NCI-H345 treated with DMSO at 0.1 percent for 48 hours (cell line): ENCODE measurements around the gene PATJ.
"Not testable (repeated sequence)": the region's sequence is repeated elsewhere in the genome, so short reads cannot be mapped to it uniquely, and the experiment has no call there.

Experiments used
- DNase-seq: peaks from one replicate; lab custom pipeline; 2025; ENCODE audit not compliant: unreplicated experiment; lab: John Stamatoyannopoulos, UW

The PATJ gene

GRCh38 chr1:61935516-61935915 lies 193.2 kb downstream of the PATJ start:
- no peak for DNase-seq

- no peak for DNase-seq
These were observed 194.6 kb downstream of the PATJ start for GRCh38 chr1:61936839-61937238.

GRCh38 chr1:61941794-61942193 lies 199.5 kb downstream of the PATJ start:
- no peak for DNase-seq

GRCh38 chr1:61942856-61943255 lies 200.6 kb downstream of the PATJ start:
- no peak for DNase-seq

GRCh38 chr1:61948685-61949084 lies 206.4 kb downstream of the PATJ start:
- DNase-seq = not testable (repeated sequence)

GRCh38 chr1:61950418-61950817 lies 208.1 kb downstream of the PATJ start:
- no peak for DNase-seq

GRCh38 chr1:61951731-61952580 lies 209.7 kb downstream of the PATJ start:
- DNase-seq = no peak

GRCh38 chr1:61952675-61953074 lies 210.4 kb downstream of the PATJ start:
- no peak for DNase-seq

GRCh38 chr1:61953076-61953789 lies 211.0 kb downstream of the PATJ start:
- no peak for DNase-seq

- DNase-seq = no peak
These were observed 211.5 kb downstream of the PATJ start for GRCh38 chr1:61953790-61954150.

GRCh38 chr1:61955261-61955660 lies 213.0 kb downstream of the PATJ start:
- DNase-seq = no peak

GRCh38 chr1:61956016-61956645 lies 213.9 kb downstream of the PATJ start:
- DNase-seq = no peak

GRCh38 chr1:61956784-61957183 lies 214.5 kb downstream of the PATJ start:
- DNase-seq = no peak

GRCh38 chr1:61961009-61961408 lies 218.7 kb downstream of the PATJ start:
- DNase-seq = no peak

- no peak for DNase-seq
These were observed 220.4 kb downstream of the PATJ start for GRCh38 chr1:61962631-61963030.

GRCh38 chr1:61966450-61967225 lies 224.4 kb downstream of the PATJ start:
- DNase-seq = not testable (repeated sequence)

- DNase-seq = no peak
These were observed 225.5 kb downstream of the PATJ start for GRCh38 chr1:61967750-61968149.

- no peak for DNase-seq
These were observed 226.6 kb downstream of the PATJ start for GRCh38 chr1:61968869-61969268.

- no peak for DNase-seq
These were observed 231.0 kb downstream of the PATJ start for GRCh38 chr1:61973100-61973837.

- DNase-seq = no peak
These were observed 233.4 kb downstream of the PATJ start for GRCh38 chr1:61975638-61976037.
